GM10248 (cell line): Measurements from ENCODE around the gene ARMC3.

Source experiments
- CTCF ChIA-PET: fragments of 300-600 bp; sonication (Branson Sonifier 250); formaldehyde crosslinking; extraction: SDS; loops from one replicate; lab custom pipeline; 2021; ENCODE audit warnings: antibody characterized with exemption; lab: Yijun Ruan, JAX
- POLR2A ChIA-PET: fragments of 350-650 bp; sonication (Branson Sonifier 250); formaldehyde crosslinking; extraction: SDS; loops from one replicate; lab custom pipeline; 2020; ENCODE audit warnings: antibody characterized with exemption; lab: Yijun Ruan, JAX
- DNase-seq: peaks from one replicate; pipeline ENCODE4 v3.0.0; 2012; ENCODE audit errors: extremely low spot score
- CTCF ChIP-seq: IDR thresholded peaks from 2 replicates; pipeline ENCODE4 v1.5.1; 2012; ENCODE audit warnings: mild to moderate bottlenecking, low read depth; ENCODE audit errors: extremely low read depth, missing control alignments, control extremely low read depth

ARMC3 gene

GRCh38 chr10:22942437-22942836, 14.6 kb downstream of the ARMC3 start:
- CTCF ChIA-PET, result interaction anchor here (0.9 kb wide), 1 partner anchor 19 kb away, joined by 3 read pairs; no protein-coding TSS in a partner anchor
- POLR2A ChIA-PET, result interaction anchor here (0.6 kb wide), 1 partner anchor 1247 kb away, joined by 4 read pairs; no protein-coding TSS in a partner anchor
- DNase-seq, result no peak
- no peak for TF ChIP-seq CTCF

GRCh38 chr10:22945934-22946673, 18.3 kb downstream of the ARMC3 start:
- DNase-seq, result peak; percentile 16
- POLR2A ChIA-PET, result no interaction called here
- CTCF ChIA-PET, result interaction anchor here (0.9 kb wide), 1 partner anchor 1450 kb away, joined by 4 read pairs; no protein-coding TSS in a partner anchor
- no peak for TF ChIP-seq CTCF

- DNase-seq, result no peak
- CTCF ChIA-PET, result interaction anchor here (0.8 to 2.1 kb wide), 2 partner anchors 10 to 18 kb away, joined by 3 to 5 read pairs; no protein-coding TSS in a partner anchor
- no peak for TF ChIP-seq CTCF
- POLR2A ChIA-PET, result no interaction called here
Measured at GRCh38 chr10:22954970-22955369, 27.1 kb downstream of the ARMC3 start.

GRCh38 chr10:22958338-22958737, 30.5 kb downstream of the ARMC3 start:
- ChIA-PET CTCF (no interaction called here), POLR2A (no interaction called here)
- no peak for TF ChIP-seq CTCF
- DNase-seq, result no peak

GRCh38 chr10:22959292-22959691, 31.4 kb downstream of the ARMC3 start:
- no peak for DNase-seq
- TF ChIP-seq CTCF, result no peak
- POLR2A ChIA-PET, result no interaction called here
- CTCF ChIA-PET, result interaction anchor here (1.1 to 2.1 kb wide), 2 partner anchors 10 to 15 kb away, joined by 4 to 7 read pairs; no protein-coding TSS in a partner anchor

GRCh38 chr10:22959950-22960349, 32.1 kb downstream of the ARMC3 start:
- POLR2A ChIA-PET, result no interaction called here

More at GRCh38 chr10:22959950-22960349, 32.1 kb downstream of the ARMC3 start:
- no peak for DNase-seq
- CTCF ChIA-PET, result interaction anchor here (1.1 to 2.1 kb wide), 2 partner anchors 9 to 14 kb away, joined by 4 to 7 read pairs; no protein-coding TSS in a partner anchor
- TF ChIP-seq CTCF, result no peak
